HG02642 (cell line): Measurements from ENCODE around the gene ADGRB3.
A peak's percentile ranks its signal among the peaks of the same experiment; 100 is the strongest.
"Not testable (repeated sequence)": the region's sequence is repeated elsewhere in the genome, so short reads cannot be mapped to it uniquely, and the experiment has no call there.

Source experiments
- ATAC-seq: cut with Tn5 transposase; IDR thresholded peaks from one replicate; pipeline ENCODE4 v1.9.1; 2021; ENCODE audit warnings: mild to moderate bottlenecking; ENCODE audit not compliant: unreplicated experiment, poor library complexity

ADGRB3 gene

DNA sequence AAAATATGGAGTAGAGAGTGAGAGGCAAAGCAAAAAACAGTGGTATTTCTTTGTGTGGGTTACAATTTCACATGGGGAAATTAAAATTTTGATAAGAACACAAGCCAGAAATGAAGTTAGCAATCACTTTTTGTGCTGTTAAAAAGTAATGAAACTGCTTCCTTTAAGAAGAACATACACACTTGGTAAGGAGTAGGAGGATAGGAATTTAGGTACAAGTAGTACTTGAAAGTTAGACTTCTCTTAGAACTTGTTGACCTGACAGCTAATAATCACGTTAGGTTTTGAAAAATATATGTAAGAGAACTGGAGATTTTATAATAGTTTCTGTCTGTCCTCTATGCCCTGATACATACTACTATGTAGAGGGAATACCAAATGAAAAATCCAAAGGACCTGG, 260.8 kb downstream of the ADGRB3 start:
- ATAC-seq: no peak

DNA sequence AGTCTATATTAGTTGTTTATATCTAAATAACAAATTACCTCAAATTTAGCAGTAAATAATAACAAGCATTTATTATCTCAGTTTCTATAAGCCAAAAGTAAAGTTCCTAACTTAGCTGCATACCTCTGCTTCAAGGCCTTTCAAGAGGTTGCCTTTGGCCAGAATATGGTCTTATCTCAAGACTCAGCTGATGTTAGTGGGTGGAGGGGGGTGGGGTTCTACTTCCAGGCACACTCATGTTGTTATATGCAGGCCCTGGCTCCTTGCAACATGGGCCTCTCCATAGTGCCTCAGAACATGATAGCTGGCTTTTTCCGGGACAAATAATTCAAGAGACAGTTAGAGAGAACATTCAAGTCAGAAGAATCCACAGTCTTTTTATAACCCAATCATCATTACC, 266.0 kb downstream of the ADGRB3 start:
- ATAC-seq: no peak

DNA sequence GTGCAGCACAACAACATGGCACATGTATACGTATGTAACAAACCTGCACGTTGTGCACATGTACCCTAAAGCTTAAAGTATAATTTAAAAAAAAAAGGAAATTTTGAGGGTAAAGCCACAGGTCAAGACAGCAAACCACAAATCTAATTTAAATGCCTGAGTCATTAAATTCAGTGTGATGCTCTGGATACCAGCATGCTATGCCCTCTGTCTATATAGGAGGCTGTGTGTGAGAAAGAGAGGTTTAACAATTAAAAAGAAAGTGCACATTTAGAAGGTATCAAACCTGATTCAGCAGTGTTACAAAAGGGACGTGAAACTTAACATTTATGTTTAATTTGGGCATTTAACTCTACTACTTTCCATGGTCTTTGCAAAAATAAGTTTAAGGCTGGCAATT, 276.3 kb downstream of the ADGRB3 start:
- ATAC-seq: no peak

DNA sequence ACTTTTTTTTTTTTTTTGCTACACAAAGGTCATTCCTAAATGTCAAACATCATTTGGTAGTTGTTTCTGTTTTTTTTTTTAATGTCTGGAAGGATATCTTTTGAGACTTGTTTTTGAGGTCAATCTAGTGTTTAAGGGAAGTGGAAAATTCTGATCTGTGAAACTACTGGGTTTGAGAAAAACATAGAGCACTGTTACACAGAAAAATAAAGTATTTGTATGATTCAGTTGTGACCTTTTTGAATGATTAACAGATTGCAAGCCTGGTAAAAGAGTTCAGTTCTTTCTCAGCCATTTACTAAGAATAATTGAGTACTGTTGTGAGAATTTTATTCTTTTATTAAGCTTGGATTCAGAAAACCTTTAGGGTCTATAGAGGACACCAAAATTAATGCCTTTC, 276.7 kb downstream of the ADGRB3 start:
- ATAC-seq: no peak

DNA sequence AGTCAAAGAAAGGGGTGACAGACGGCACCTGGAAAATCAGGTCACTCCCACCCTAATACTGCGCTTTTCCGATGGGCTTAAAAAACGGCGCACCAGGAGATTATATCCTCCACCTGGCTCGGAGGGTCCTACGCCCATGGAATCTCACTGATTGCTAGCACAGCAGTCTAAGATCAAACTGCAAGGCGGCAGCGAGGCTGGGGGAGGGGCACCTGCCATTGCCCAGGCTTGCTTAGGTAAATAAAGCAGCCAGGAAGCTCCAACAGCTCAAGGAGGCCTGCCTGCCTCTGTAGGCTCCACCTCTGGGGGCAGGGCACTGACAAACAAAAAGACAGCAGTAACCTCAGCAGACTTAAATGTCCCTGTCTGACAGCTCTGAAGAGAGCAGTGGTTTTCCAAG, 277.7 kb downstream of the ADGRB3 start:
- not testable (repeated sequence) for ATAC-seq

DNA sequence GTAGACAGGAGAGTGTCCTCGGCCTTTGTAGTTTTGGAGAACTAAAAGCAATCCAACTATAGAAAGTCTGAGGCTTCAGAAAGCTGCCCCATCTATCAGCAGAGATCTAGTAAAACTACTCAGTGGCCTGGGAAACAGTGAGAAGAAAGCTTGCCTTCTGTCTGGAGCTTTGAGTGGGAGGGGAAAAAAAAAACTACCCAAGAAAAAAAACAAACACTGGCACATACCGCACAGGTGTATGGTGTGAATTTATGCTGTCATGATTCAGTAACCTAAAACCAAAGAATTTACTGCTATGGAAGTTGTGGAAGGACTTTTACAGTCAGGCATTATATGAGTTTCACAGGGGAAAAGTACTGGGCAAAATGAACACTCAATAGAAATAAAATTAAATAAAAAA, 280.5 kb downstream of the ADGRB3 start:
- ATAC-seq: no peak

DNA sequence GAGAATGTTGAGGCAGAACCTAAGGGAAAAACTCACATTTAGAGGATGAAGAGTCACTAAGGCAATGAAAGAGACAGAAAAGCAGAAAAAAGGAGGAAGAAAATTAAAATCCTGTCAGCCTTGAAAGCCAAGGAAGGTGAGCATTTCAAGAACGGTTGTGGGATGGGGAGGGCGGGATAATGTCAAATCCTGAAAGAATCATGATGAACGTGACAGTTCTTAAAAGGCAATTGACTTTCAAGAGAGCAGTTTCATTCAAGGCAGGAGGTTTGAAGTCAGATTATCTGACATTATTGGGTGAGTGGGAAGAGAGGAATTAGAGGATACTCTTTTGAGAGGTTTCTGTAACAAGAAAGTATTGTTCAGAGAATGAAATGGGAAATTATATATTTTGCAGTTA, 284.5 kb downstream of the ADGRB3 start:
- ATAC-seq: no peak

DNA sequence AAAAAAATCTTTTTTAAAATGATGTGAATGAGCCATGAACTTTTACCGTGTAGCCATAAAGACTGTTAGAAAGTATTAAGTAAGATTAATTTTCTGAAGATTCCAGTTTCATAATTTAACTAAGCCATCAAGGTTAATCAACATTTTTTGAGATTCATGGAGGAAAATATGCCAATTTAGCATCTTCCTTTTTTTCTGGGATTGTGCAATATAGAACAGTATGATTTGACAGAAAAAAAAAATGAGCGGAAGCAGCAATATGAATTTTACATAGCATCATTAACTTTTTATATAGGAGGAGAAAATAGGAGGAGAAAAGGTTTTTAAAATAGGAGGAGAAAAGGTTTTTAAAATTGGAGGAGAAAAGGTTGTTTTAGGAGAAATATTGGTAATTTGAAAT, 306.3 kb downstream of the ADGRB3 start:
- no peak for ATAC-seq

DNA sequence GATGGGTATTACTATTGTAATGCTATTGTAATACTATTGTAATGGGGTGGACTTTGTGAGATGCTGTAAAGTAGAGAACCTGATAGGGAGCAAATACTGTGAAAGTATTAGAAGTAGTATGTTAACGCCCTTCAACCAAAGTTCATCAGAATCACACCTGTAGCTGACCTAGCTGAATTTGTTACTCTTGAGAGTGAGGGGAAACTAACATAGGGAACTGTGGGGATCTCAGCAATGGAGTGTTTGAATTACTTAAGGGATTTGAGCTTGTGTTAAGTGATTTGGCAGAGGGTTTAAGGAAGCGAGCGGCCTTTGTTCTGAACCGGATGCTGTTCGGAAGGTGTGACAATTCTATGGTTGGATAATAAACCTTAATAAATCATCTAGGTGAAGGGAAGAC, 312.6 kb downstream of the ADGRB3 start:
- ATAC-seq: no peak

DNA sequence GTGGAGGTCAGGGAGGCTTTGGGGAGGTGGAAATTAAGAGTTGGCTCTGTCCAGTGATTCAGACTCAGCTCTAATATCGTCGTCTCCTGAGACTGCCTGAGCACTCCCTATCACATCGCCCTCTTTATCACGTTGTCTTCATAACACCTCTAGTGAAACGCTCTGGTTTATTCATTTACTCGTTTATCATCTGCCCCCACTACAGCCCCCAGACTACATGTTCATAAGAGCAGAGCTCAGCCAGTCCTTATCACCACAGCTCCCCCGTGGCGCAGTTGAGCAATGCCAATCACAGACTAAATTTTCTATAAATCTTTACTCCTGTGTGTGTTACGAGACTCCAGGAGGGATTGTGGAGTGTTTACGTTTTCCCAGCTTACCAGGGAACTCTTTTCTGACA, 316.2 kb downstream of the ADGRB3 start:
- no peak for ATAC-seq

DNA sequence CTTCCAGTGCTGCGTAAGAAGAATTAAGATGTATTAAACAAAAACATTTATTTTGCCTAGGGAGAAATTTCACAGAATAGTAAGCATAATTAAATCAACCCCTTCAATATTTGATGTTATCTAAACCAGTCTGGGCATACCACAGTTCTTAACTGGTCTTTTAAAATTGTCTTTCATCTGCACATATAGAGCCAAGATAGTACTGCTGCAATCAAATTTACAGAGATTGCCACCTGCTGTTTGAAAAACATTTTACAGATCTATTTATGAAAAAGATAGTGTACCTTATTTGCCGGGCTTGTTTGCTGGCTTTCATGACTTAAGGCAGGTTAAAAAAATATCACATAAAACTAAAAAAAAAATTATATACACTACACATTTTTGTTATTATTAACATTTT, 323.2 kb downstream of the ADGRB3 start:
- ATAC-seq: no peak

DNA sequence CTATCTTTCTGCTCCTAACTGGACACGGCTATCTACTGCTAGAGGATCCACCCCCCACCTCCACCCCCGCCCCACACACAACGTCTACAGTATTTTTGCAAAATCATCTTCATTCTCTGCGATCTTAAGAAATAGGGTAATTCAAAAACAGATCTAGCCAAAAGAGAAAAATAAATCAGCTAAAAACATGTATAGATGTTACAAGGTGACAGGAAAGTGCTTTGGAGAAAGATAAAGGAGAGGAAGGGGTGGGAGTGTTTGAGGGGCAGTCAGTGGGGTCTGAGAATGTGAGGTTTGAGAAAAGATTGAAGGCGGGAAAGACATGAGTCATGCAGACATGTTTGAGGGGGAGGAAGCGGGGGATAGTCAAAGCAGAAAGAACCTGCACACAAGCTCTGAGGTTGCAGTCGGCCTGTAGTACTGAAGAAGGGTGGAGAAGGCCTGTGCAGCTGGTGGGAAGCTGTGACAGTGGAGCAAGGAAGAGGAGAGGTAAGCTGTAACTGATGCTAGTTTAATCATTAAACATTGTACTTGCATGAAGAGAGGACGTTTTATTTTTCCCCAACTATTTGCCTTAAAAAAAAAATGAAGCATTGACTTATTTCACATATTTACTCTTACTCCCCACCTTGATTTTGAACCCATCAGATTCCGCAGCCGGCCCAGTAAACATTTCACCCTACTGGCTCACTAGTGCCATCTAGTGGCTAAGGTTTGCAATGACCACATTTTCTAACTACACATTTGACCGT, 332.6 kb downstream of the ADGRB3 start:
- ATAC-seq: peak; percentile 86

DNA sequence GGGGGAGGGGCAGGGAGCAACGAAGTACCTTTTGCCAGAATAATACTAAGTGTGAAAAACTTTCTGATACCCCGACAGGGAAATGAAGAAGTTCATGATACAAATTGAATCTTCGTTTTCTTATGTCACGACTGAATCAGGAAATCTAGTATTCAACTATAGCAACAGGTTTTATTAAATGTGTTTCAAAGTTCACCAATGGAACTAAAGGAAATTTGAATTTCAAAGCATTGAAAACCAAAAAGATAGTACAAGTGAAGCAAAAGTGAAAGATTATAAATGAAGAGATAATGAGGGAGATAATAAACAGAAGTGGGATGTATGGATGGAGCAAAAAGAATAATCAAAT, 333.2 kb downstream of the ADGRB3 start:
- no peak for ATAC-seq

DNA sequence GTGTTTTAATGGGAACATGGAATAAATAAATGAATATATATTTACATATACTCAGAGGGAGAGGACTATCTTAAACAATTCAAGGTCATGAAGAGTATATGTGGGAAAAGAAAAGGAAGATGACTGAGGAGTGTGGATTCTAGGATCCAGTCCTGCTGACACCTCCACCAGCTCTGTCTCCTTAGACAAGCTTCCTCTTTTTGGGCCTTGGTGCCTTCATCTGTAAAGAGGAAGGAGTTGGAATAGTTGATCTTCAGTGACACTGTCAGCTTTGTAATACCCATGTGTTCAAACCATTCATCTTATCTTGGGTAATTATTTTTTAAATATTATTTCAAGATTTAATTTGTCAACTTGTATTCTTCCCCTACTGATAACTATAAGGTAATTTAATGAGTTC, 338.0 kb downstream of the ADGRB3 start:
- ATAC-seq: no peak

DNA sequence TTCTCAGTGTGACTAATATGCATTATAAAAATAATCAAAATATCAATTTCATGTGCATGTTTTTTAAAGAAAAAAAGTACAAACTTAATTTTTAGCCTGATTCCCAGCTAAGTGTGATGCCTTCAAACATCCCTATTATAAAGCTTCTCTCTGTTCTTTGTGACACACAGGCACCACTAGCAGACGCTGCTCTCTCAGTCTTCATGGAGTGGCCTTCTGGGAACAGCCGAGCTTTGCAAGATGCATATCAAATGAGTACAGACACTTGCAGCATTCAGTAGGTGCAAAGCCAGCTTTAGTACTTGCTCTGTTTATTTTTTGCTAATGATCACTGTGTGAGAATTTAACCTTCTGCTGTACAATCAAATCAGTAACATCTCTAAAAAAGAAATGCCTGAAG, 340.0 kb downstream of the ADGRB3 start:
- ATAC-seq: no peak

DNA sequence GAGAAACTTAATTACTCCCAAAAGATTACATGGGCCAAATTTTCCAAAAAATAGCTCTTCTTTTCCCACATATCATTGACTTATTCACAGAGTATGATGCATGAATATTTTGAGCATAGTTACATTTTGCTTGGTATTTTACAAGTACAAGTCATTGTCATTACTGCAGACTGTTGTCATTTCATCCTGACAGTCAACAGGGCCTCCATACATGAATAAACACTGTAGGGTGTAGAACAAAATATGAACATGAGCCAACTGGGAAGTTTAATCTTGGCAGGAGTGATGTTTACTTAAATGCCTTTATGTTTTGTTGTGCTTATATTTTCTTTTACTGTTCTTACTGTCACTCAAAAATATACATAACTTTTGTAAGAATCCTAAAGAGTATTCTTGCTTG, 340.7 kb downstream of the ADGRB3 start:
- no peak for ATAC-seq

DNA sequence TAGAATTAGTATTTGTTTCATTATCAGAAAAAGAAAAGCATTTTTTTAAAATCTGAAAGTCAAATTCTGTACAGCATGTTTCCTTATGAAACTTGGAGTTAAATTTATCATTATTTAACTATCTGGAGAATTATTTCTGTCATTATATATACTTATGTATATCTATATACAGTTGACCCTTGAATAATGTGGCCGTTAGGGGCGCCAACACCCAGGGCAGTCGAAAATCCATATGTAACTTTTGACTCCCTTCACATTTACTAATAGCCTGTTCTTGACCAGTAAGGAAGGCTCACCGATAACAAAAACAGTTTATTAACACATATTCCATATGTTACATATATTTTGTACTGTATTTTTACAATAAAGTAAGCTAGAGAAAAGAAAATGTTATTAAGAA, 341.2 kb downstream of the ADGRB3 start:
- no peak for ATAC-seq

DNA sequence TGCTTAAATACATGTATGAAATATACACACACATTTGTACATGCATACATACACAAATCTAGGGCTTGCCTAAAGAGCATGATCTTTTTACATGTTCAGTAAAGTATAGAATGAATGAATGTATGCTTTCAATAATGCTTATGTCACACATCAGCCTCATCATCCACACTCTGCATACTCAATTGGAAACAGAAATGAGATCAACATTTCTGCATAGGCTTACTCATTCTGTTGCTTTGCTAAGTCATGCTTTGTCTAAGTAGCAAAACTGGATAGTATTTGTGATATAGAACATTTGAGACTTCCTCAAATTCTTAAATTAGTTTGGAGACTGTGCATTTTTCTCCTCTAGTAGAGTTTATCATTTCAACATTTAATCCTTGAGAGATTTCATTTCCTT, 343.3 kb downstream of the ADGRB3 start:
- ATAC-seq: no peak

DNA sequence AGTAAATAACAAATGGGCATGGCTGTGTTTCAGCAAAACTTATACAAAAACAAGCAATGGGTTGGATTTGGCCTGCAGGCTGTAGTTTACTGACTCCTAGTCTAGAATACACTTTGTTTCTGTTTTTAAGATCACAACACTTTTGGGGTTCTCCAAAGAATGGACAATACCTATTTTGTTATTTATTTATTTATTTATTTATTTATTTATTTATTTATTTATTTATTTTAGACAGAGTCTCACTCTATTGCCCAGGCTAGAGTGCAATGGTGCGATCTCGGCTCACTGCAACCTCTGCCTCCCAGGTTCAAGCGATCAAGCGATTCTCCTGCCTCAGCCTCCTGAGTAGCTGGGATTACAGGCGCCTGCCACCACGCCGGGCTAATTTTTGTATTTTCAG, 346.6 kb downstream of the ADGRB3 start:
- ATAC-seq: not testable (repeated sequence)

DNA sequence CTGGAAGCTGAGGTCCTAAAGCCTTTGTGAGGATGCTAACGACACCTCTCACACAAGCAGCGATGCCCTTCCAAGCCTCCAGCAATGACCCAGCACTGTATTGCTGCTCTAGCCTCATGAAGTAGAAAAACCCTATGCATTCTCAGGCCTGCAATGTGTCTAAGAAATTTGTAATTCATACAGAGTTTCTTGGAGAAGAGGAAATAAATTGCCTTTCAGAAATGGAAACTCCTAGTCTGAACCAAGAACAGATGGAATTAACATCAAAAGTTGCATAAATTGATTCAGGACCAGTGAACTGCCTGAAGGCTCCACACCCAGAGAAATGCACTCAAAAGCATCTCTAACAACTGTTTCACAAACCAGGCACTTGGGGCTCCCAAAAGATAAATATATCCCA, 353.6 kb downstream of the ADGRB3 start:
- no peak for ATAC-seq

DNA sequence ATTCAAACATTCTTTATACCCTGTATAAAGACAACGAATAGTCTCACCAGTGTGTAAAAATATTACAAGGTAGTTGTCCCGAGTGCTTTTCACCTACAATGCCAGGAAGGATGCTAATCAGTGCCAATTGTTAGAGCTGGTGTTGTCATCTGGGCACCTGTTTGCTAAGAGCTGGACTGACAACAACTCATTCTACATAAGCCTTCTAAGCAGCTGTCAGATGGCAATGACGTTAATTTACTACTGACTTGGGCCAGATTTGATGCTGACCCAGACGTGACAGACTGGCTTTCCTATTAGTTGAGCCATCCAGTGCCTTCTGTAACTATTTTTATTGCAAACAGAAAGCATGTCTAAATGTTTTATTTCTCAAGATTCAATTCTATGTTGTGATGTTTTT, 355.2 kb downstream of the ADGRB3 start:
- no peak for ATAC-seq

DNA sequence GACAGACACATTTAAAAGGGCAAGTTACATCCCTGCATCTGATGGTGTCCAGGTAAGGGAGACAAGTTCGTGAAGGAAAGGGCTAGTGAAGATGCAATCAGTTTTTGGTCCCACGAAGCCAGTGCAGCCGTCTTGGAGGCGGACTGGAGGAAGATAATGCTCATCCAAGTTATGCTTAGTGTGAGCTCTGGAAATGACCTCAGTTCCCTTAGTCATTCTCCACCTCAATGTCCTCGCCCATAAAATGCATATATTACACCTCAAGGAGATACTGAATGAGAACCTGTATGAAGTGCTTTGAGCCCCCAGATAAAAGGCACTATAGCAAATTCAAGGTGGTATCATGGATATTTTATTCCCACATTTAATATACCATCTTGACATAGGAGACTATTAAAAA, 358.8 kb downstream of the ADGRB3 start:
- no peak for ATAC-seq

DNA sequence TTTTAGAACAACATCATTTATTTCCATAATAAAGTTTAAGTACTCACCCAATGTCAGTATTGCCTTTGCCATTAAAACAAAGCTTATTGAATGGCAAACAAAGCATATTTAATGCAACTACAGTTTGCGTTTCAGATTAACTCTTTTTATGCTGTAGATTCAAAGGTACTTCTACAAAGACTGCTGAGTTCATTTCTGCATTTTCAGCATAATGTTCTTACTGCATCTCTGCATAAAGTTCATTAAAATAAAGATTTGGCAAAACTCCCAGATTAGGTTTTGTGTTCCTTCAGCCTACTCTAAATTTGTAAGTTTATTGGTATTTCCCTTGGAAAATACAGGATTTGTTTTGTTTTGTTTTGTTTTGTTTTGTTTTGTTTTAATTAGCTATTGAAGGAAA, 359.4 kb downstream of the ADGRB3 start:
- ATAC-seq: no peak
